ENCODE data around the gene NAGS.

NAGS gene

GRCh38 chr17:44038604-44039011 is 34.2 kb downstream of the NAGS start:
- CTCF ChIA-PET, result interaction anchor here (0.7 to 1.0 kb wide), 4 partner anchors 13 to 160 kb away, joined by 3 to 6 read pairs (median 6); no protein-coding TSS in a partner anchor

GRCh38 chr17:44039829-44040635 is 35.6 kb downstream of the NAGS start:
- no peaks in the 10 kb centered on the region for H3K9me3 ChIP-seq (ENCODE audit: control insufficient read depth, insufficient read depth, low read depth, low read length)
- H3K4me3 ChIP-seq (ENCODE audit: low read depth, low read length), result no peak overlapping the region
- ChIA-PET CTCF (interaction anchor here (0.5 to 6.2 kb wide), 13 partner anchors 11 to 161 kb away, joined by 3 to 62 read pairs (median 6); no protein-coding TSS in a partner anchor), POLR2A (interaction anchor here (0.6 to 1.0 kb wide), 2 partner anchors 21 to 94 kb away, joined by 3 to 5 read pairs; no protein-coding TSS in a partner anchor)
- H3K27ac ChIP-seq (ENCODE audit: extremely low read depth, low read depth, low read length), result peak overlapping the region; percentile 27; the same call in 1 of the 2 replicates
- no peak for TF ChIP-seq ZNF747 (tag by site-specific recombination; IDR thresholded peaks at IDR 0.05)
- TF ChIP-seq ZNF530 (tag by site-specific recombination; IDR thresholded peaks at IDR 0.05; ENCODE audit: low read depth), result no peak
- TF ChIP-seq, protein P1, sequence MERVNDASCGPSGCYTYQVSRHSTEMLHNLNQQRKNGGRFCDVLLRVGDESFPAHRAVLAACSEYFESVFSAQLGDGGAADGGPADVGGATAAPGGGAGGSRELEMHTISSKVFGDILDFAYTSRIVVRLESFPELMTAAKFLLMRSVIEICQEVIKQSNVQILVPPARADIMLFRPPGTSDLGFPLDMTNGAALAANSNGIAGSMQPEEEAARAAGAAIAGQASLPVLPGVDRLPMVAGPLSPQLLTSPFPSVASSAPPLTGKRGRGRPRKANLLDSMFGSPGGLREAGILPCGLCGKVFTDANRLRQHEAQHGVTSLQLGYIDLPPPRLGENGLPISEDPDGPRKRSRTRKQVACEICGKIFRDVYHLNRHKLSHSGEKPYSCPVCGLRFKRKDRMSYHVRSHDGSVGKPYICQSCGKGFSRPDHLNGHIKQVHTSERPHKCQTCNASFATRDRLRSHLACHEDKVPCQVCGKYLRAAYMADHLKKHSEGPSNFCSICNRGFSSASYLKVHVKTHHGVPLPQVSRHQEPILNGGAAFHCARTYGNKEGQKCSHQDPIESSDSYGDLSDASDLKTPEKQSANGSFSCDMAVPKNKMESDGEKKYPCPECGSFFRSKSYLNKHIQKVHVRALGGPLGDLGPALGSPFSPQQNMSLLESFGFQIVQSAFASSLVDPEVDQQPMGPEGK (tag by site-specific recombination; IDR thresholded peaks at IDR 0.05), result no peak
- no peak for TF ChIP-seq ZNF324 (tag by site-specific recombination; IDR thresholded peaks at IDR 0.05)
- TF ChIP-seq ZFP41 (tag by site-specific recombination; IDR thresholded peaks at IDR 0.05; ENCODE audit: borderline replicate concordance), result no peak
- no peak for TF ChIP-seq ZNF157 (tag by site-specific recombination; IDR thresholded peaks at IDR 0.05)
- no peak for TF ChIP-seq ZNF2 (tag by site-specific recombination; IDR thresholded peaks at IDR 0.05)
- TF ChIP-seq ZNF670 (tag by site-specific recombination; IDR thresholded peaks at IDR 0.05; ENCODE audit: low read depth), result no peak
- no peak for TF ChIP-seq ZNF501 (tag by site-specific recombination; IDR thresholded peaks at IDR 0.05)
- no peak for TF ChIP-seq ZNF148 (tag by site-specific recombination; IDR thresholded peaks at IDR 0.05; ENCODE audit: borderline replicate concordance)
- TF ChIP-seq ZNF549 (tag by site-specific recombination; IDR thresholded peaks at IDR 0.05), result no peak
- H3K36me3 ChIP-seq (ENCODE audit: control insufficient read depth in 2 of 2, insufficient read depth in 1 of 2, low read length in 2 of 2), result peaks cover 43 to 48% of the 10 kb centered on the region in 2 experiments
- peaks cover 11% of the 10 kb centered on the region for H3K4me1 ChIP-seq (ENCODE audit: control insufficient read depth, insufficient read depth, low read length)

More at GRCh38 chr17:44038604-44039011, 34.2 kb downstream of the NAGS start:
- POLR2A ChIA-PET, result no interaction called here
- H3K9me3 ChIP-seq (ENCODE audit: control insufficient read depth, insufficient read depth, low read depth, low read length), result no peaks in the 10 kb centered on the region
- H3K36me3 ChIP-seq (ENCODE audit: control insufficient read depth in 2 of 2, insufficient read depth in 1 of 2, low read length in 2 of 2), result peaks cover 48 to 51% of the 10 kb centered on the region in 2 experiments
- no peak overlapping the region for H3K4me3 ChIP-seq (ENCODE audit: low read depth, low read length)
- H3K27ac ChIP-seq (ENCODE audit: extremely low read depth, low read depth, low read length), result no peak overlapping the region
- H3K4me1 ChIP-seq (ENCODE audit: control insufficient read depth, insufficient read depth, low read length), result peaks cover 7% of the 10 kb centered on the region
- TF ChIP-seq KLF10 (tag by site-specific recombination; IDR thresholded peaks at IDR 0.05) (no peak), MYNN (tag by site-specific recombination; IDR thresholded peaks at IDR 0.05; ENCODE audit: borderline replicate concordance) (no peak), ZNF777 (tag by site-specific recombination; IDR thresholded peaks at IDR 0.05; ENCODE audit: borderline replicate concordance) (no peak), YY2 (tag by site-specific recombination; IDR thresholded peaks at IDR 0.05) (no peak), ZNF621 (tag by site-specific recombination; IDR thresholded peaks at IDR 0.05) (no peak), KLF16 (tag by site-specific recombination; IDR thresholded peaks at IDR 0.05) (no peak), ZNF514 (tag by site-specific recombination; IDR thresholded peaks at IDR 0.05) (no peak), ZNF148 (tag by site-specific recombination; IDR thresholded peaks at IDR 0.05; ENCODE audit: borderline replicate concordance) (no peak), ZNF202 (tag by site-specific recombination; IDR thresholded peaks at IDR 0.05; ENCODE audit: borderline replicate concordance) (no peak)

Data from HEK293 (cell line).